ENCODE data around the gene COX19. TPM values are rescaled to one million over a fixed set of nuclear protein-coding genes. Genes with fewer than 3 reads are reported as not detected.

COX19 gene
- total and polyA plus RNA-seq, 2 of the 13 experiments (the other 11 are each of a cell fraction or from before 2014, with no cell fraction given) = 11.5 to 21.7 TPM

- TF ChIP-seq ZBTB4 (CRISPR knock-in tag; IDR thresholded peaks at IDR 0.05; ENCODE audit: borderline replicate concordance) (no peak), ERF (CRISPR knock-in tag; IDR thresholded peaks at IDR 0.05) (peak; percentile 79), E2F1 (CRISPR knock-in tag; IDR thresholded peaks at IDR 0.05) (no peak; the same call in 1 of the 2 replicates), YEATS4 (CRISPR knock-in tag; IDR thresholded peaks at IDR 0.05; ENCODE audit: borderline replicate concordance) (peak; percentile 94), POGK (CRISPR knock-in tag; conservative IDR thresholded peaks at IDR 0.05) (peak; percentile 77), ESRRA (CRISPR knock-in tag; IDR thresholded peaks at IDR 0.05; ENCODE audit: low read depth) (peak; percentile 49; the same call in 1 of the 2 replicates), SOX13 (IDR thresholded peaks at IDR 0.05) (no peak), SOX13 (CRISPR knock-in tag; conservative IDR thresholded peaks at IDR 0.05 in 1 of 2, IDR thresholded peaks at IDR 0.05 in 1 of 2) (peak in 1 of 2 experiments; percentile 36; a peak in 2 of 4 replicates), IKZF1 (IDR thresholded peaks at IDR 0.05) (no peak), ZNF709 (CRISPR knock-in tag; IDR thresholded peaks at IDR 0.05) (peak; percentile 36; the same call in 1 of the 2 replicates), HNRNPL (IDR thresholded peaks at IDR 0.05; ENCODE audit: low read depth, low read length) (peak; percentile 45; the same call in 1 of the 2 replicates), CEBPB (IDR thresholded peaks at IDR 0.05; ENCODE audit: borderline replicate concordance, low read depth, low read length) (peak; percentile 45; the same call in 1 of the 2 replicates), ZMYM4 (CRISPR knock-in tag; IDR thresholded peaks at IDR 0.05) (peak; percentile 32), ETV5 (CRISPR knock-in tag; IDR thresholded peaks at IDR 0.05; ENCODE audit: borderline replicate concordance) (peak; percentile 51; the same call in 1 of the 2 replicates), HMGXB4 (CRISPR knock-in tag; IDR thresholded peaks at IDR 0.05; ENCODE audit: borderline replicate concordance in 1 of 2, low read depth in 1 of 2) (peak; percentile 87; a peak in 3 of 4 replicates), ZNF761 (CRISPR knock-in tag; conservative IDR thresholded peaks at IDR 0.05) (peak; percentile 92), ZNF34 (CRISPR knock-in tag; IDR thresholded peaks at IDR 0.05; ENCODE audit: borderline replicate concordance) (0 out of 2 replicates have a peak, but pooled peaks have one; percentile 80), NPAS2 (CRISPR knock-in tag; IDR thresholded peaks at IDR 0.05; ENCODE audit: borderline replicate concordance) (no peak), RXRA (CRISPR knock-in tag; IDR thresholded peaks at IDR 0.05) (peak; percentile 80), ZNF562 (CRISPR knock-in tag; IDR thresholded peaks at IDR 0.05; ENCODE audit: borderline replicate concordance) (no peak)
Measured at GRCh38 chr7:974820-975681, at the start of gene COX19 (continued).
